GM18873 (cell line): Measurements from ENCODE around the gene SLC34A1.
"Not testable (repeated sequence)": the region's sequence is repeated elsewhere in the genome, so short reads cannot be mapped to it uniquely, and the experiment has no call there.

Experiments used
- ATAC-seq: cut with Tn5 transposase; IDR thresholded peaks from one replicate; pipeline ENCODE4 v1.9.1; 2021; ENCODE audit warnings: mild to moderate bottlenecking, moderate library complexity, moderate number of reproducible peaks; ENCODE audit not compliant: unreplicated experiment, low FRiP score

The SLC34A1 gene

DNA sequence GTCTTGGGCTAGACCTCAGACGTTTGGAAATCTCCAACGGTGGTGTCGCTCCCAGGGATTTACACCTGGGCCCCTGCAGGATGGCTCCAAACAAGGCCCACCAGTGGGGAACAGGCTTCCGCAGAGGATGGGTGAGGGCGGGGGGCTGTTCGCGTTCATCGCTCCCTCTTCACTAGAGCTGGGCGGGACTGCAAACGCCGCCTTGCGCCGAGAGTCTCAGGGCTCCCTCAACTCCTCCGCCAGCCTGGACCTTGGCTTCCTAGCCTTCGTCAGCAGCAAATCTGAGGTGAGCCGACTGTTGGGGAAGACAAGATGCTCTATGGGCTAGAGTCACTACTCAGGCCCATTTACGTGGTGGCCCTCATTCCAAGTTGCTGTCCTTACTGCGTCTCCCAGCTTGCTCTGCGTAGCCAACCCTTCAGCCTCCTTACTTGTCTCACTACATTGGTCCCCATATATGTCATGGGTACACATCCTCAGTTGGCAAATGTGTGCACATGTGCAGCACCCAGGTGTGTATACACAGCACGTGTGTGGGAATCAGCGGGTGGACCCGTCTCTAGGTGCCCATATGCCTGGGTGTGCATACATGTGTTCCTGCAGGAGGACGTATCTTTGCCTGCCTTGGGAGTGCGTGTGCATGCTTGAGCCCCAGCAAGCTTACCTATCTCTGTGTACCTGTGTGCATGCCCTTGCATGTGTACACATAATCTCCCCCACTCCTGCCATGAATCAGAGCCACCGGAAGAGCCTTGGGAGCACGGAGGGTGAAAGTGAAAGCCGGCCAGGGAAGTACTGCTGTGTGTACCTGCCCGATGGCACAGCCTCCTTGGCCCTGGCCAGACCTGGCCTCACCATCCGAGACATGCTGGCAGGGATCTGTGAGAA is 16.0 kb upstream of the SLC34A1 start:
- no peak for ATAC-seq

DNA sequence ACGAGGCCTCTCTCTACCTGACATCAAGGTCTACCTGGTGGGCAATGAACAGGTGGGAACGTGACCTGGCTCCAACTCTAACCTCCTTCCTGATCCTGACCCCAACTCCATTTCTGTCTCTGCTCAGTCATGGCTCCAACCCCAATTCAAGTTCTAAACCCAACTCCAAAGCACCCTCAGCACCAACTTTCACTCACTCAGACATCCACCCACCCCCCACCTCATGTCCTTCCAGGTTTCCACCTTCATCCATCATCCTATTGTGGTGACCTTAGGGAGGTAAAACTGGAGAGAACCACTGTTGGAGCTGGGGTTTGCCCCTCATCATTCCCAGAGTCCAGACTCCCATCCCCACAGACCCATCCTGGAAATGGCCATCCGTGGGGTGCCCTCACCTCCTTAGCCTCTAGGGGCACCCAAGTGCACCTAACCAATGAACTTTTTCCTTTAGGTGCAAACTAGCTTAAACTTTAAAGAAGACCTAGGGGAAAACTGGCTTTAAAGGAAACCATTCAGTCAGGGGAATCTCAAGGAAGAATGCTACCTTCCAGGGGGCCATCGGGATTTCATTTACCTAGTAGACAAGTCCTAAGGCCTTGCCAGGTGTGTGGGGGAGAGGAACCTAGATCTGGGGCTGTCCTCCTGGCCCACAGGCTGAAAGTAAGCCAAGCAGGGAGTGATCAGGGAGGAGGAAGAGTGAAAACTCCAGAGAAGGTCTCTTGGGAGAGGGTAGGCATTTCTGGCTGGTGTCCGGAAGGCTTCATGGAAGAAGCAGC is 15.2 kb upstream of the SLC34A1 start:
- no peak for ATAC-seq

DNA sequence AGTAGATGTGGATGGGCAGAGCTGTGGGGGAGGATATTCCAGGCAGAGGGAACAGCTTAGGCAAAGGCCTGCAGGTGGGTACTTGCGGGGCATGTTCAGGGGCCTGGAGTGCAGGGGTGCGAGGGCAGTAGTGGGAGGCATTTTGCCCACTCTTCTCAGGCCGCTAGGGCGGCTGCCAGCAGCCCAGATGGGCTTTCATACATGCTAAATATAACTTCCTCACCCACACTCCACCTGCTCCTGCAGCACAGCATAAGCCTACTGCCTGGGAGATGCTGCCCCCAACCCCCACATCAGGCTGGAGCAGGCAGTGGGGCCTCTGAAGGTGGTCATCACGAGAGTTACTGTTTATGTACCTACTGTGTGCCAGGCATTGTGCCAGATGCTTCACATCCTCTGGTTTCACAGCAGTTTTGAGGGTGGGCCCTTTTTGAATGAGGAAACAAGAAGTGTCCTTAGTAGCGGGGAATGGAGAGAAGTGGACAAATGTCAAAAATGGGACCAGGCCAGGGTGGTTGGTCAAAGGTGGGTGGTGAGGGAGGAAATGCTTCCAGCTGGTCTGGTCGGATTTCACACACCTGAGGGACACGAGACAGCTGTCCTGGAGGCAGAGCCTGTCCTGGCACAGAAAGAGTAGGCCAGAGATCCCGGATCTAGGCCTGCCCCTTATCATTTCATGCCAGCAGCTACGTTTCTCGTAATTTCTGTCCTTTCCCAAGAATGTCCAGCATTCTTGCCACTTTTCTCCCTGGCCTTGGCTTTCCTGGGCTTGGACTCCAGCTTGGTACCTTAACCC is 14.4 kb upstream of the SLC34A1 start:
- no peak for ATAC-seq

DNA sequence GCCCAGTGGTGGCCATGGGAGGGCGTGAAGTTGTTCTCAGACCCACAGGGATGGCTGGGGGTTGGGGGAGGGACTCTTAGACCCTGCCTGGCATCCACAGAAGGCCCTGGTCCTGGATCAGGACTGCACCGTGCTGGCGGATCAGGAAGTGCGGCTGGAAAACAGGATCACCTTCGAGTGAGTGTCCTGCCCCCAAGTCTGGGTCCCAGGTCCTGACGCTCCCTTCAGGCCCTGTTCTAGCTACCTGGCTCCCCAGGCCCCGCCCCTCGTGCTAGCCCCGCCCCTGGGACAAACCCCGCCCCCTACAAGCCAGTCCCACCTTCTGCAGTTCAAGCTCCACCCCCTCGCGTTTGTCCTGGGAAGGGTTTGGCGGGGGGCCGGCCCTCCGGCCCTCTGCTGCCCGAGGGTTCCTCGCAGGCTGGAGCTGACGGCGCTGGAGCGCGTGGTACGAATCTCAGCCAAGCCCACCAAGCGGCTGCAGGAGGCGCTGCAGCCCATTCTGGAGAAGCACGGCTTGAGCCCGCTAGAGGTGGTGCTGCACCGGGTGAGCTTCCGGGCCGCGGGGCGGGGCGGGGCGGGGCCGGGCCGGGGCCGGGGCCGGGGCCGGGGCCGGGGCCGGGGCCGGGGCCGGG is 13.6 kb upstream of the SLC34A1 start:
- no peak for ATAC-seq

DNA sequence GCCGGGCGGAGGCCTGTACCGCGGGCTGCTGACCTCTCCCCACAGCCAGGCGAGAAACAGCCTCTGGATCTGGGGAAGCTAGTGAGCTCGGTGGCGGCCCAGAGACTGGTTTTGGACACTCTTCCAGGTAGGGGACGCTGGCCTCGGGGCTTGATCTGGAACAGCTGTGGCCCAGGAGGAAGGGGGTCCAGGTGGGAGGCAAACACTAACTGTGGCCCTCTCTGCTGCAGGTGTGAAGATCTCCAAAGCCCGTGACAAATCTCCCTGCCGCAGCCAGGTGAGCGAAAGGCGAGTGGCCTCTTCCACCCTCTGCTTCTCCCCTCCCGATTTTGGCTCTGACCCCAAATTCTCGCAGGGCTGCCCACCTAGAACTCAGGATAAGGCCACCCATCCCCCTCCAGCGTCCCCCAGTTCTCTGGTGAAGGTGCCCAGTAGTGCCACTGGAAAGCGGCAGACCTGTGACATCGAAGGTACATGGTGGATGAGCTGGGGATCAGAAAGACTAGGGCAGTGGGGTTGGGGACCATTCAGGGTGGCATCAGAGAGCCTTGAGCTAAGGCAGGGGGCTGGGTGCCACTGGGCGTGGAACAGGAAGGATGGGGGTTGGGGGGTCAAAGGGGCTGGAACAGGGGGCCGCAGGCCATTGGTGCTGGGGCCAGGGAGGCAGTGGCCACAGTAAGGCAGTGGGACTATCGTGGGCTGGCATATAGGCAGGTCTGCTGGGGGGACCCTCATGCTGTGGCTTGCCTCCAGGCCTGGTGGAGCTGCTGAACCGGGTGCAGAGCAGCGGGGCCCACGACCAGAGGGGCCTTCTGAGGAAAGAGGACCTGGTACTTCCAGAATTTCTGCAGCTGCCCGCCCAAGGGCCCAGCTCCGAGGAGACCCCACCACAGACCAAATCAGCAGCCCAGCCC is 12.9 kb upstream of the SLC34A1 start:
- no peak for ATAC-seq

DNA sequence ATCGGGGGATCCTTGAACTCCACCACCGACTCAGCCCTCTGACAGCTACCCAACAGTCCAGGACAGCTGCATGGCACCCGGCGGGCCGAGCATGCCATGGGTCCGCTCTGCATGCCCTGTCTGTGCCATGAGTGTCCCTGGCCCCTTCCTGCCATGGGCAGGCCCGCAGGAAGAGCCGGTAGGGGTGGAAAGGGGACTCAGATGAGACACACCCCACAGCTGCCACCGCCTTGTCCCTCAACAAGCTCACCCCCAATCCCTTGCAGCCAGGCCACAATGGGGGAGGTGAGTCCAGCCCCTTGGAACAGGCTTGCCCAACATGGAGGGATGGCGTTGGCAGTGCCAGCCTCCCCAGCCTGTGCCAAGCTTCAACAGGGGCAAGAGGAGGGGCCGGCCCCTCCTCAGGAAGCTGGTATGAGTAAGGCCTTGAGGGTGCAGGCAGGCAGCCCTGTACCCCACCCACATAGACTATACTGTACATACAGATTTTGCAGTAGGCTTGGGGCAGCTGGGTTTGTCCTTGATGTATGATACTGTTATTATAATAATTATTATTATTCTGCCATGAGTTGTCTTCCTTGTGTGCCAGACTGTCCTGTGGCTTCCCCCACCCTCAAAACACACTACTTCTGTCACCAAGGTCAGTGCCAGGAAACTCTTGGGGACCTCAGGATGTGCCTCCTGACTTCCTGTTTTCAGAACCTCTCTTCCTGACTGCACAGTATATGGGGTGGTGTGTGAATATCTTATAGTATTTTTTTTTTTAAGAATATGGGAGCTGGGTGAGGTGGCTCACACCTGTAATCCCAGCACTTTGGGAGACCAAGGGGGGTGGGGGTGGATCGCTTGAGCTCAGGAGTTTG is 12.0 kb upstream of the SLC34A1 start:
- ATAC-seq, result no peak

DNA sequence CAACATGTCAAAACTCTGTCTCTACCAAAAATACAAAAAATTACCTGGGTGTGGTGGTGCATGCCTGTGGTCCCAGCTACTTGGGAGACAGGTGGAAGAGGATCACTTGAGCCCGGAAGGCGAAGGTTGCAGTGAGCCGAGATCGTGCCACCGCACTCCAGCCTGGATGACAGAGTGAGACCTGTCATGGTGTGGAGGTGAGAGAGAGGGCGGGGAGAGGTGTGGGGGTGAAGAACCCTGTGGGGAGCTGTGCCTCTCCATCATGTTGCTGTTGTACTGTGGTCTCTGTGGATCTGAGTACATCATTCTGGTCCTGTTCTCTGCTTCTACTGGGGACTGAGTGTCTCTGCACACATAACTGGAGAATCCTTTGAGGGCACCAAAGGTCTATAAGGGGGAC is 11.3 kb upstream of the SLC34A1 start:
- no peak for ATAC-seq

DNA sequence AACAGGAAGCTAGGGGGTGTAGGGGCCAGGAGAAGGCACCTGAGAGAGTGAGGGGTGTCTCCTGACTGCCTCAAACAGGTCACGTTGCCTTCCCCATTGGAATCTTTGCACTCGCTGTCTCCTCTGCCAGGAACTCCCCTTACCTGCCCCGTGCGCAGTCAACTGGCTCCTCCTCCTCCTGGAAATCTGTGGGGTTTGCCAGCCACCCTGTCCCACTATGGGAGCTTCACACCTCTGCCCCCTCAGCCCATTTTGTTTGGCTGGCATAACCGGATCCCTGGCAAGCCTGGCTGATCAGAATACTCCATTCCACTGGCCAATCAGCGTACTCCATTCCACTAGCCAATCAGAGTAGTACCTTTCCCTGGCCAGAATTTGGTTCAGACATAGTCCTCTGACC is 10.4 kb upstream of the SLC34A1 start:
- no peak for ATAC-seq

DNA sequence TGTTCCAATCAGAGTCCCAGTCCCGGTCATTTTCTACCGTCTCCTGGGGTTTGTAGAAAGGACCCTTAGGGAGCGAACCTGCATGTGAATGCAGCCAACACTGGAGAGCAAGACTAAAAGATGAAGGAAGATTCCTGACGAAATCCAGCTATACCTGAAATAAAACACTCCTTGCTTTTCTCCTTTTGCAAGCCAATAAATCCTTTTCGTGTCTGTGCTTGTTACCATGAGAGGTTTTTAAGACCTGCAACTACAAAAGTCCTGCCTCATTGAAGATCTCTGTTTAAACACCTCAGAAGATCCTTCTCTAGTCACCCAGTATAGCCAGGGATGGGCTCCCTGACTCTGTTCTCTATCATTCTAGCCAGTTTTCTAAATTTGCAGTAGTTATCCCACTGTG is 10.0 kb upstream of the SLC34A1 start:
- ATAC-seq, result no peak

DNA sequence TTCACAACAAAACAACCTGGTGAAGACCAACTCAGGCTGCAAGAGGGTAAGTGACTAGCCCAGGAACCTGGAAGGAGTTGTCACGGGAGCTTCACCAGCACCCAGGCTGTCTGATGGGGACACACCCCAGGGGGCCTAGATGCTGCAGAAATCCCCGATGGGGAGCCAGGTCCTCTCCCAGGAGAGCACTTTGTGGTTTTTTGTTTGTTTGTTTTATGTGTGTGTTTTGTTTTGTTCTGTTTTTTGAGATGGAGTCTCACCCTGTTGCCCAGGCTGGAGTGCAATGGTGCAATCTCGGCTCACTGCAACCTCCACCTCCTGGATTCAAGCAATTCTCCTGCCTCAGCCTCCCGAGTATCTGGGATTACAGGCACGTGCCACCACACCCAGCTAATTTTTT is 8.7 kb upstream of the SLC34A1 start:
- not testable (repeated sequence) for ATAC-seq

DNA sequence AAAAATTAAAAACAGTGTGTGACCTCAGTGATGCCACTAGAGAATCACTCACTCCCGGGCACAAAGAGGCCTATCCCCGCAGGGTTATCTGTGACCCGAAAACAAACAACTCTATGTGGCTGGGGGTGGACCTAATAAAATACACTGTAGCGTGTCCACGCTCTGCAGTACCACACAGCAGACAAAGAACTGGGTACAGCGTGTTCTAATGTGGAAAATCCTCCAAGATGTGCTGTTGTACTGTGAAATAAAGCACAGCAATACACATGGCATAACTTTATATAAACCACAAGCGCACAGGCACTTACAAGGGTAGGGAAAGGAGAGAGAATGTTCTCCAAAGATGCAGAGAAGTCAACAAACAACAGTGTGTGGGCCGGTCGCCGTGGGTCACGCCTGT is 8.1 kb upstream of the SLC34A1 start:
- ATAC-seq, result no peak

DNA sequence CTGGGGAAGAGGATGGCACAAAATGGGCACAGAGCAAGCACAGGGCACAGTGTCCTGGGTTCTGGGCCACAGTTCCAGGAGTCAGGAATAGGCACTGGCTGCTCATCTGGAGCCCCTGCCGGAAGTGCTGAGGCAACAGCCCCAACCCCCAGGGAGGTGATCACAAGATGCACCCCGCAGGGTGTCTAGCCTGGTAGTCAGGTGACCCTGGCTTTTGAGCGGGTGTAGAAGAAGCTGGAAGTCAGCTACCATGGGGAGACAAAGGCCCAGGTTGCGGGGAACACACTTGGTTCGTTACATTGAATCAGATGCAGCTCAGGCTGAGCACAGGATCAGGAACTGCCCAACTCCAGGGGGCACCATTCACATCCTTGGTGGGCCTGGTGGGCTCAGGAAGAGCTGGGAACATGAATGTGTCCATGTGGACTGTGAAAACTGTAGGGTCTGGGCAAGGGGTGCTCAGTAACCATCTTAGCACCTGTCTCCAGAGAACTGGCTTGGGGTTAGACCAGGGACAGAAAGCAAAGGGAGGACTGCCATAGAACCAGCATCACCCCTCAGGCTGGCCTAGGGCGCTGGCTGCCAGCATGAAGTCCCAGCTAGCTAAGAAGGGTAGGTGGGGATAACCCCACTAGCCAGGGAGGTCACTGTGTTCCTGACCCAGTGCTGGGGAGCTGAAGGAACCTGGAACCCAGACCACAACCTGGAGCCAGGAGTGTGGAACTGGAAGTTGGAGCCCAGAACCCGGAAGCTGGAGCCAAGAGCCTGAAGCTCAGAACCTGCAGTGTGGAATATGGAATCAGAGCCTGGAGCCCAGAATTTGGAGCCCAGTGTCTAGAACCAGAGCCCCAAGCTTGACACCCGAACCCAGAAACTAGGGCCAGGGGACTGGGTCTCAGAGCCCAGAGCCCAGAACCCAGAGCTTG is 6.1 kb upstream of the SLC34A1 start:
- no peak for ATAC-seq

DNA sequence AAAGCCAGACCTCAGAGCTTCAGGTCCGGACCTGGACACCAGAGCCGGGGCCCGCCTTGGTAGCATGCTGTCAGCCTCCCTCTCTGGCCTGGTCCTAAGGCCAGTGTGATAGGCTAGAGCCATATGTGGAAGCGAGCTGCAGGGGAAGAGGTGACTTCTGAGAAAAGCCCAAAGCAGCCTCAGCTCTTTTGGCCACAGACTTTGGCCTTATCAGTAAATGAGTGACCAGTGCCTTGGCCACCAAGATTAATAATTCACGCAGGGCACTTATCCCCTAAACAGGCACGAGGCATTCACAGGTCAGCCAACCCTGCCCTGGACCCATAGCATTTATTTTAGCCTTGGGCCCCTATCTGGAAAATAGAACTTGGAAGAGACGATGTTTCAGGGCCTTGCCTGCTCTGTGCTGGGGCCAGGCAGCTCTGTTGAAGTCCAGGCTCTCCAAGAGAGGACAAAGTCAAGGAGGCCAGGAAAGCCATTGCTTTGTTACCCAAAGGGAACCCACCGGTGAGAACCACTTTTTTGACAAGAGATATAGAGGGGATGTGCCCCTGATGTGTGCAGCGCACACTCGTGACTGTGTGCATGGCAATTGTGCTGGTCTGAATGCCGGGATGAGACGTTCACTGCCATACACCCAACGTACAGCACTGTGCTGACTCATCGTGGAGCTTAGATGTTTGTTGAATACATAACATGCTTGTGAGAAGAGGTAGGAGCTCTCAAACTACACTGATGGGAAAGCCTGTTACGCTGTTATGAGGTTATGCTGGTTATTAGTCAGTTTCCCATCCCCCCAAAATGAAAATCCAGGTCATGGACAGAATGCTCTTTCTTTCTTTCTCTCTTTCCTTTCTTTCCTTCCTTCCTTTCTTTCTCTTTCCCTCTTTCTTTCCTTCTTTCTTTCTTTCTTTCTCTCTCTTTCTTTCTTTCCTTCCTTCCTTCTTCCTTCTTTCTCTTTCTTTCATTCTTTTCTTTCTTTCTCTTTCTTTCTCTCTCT is 5.0 kb upstream of the SLC34A1 start:
- ATAC-seq, result no peak

DNA sequence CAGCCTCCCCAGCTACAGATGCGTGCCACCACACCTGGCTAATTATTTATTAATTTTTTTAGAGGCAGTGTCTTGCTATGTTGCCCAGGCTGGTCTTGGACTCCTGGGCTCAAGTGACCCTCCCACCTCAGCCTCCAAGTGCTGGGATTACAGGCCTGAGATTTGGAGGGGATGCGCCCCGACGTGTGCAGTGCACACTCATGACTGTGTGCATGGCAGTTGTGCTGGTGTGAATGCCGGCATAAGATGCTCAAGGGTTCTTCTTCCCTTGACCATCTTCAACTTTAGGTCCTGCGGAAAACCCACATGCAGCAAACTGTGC is 3.5 kb upstream of the SLC34A1 start:
- ATAC-seq, result no peak

DNA sequence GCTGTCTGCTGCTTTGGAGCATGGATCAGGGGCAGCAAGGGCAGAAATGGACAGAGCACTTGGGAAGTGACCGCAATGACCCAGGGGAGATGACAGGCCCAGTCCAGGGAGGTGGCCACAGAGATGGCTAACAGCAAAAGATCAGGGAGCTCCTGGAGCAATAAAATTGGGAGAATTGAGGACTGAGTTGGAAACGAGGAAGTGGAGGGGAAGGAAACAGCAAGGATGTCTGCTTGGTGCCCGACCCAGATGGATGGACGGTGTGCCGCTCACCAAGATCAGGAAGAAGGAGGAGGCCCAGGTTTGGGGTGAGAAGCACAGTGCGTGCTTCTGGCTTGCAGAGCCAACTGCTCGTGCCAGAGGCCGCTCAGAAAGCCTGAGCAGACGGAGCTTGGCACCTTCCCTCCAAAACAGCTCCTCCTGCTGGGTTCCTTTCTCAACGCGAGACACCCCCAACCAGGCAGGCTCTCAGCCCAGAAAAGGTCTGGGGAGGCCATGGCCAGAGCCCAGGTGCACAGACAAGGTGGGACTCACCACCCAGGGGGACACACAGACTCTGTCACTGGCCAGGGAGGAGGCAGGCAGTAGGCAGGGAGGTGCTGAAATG is 1.7 kb upstream of the SLC34A1 start:
- ATAC-seq, result no peak

DNA sequence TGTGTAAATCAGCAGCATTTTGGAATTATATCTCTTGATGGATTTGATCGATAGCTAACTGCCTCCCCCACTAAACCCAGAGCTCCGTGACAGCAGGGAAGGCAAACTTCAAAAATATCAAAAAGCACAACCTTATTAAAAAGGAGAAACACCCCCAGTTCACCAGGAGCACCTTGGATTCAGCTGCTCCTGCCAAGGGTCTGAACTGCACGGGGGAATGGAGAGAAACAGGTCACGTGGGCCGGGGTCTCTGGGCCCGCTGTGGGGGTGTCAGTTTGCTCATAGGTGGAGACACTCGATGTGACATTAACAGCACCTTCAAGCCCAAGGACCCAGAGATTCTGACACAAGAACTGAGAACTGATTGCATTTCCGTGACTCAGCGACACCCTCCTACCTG is 1.1 kb upstream of the SLC34A1 start:
- ATAC-seq, result no peak
